Panc1 (cell line): ENCODE results near the gene GMCL2.

Experiments used
- POLR2AphosphoS5 ChIP-seq: IDR thresholded peaks from 2 replicates; pipeline ENCODE4 v1.6.1; 2012; ENCODE audit warnings: mild to moderate bottlenecking, low read depth, low read length, moderate library complexity
- TF ChIP-seq, protein P1 (sequence below), 2 experiments: IDR thresholded peaks; 2 replicates each; pipeline ENCODE4 v1.6.1; 2011 to 2012; ENCODE audit warnings: low read depth in 2 of 2, control low read depth in 1 of 2, low read length in 1 of 2, mild to moderate bottlenecking in 1 of 2, moderate library complexity in 1 of 2; ENCODE audit not compliant: insufficient read depth in 1 of 2

DNA sequence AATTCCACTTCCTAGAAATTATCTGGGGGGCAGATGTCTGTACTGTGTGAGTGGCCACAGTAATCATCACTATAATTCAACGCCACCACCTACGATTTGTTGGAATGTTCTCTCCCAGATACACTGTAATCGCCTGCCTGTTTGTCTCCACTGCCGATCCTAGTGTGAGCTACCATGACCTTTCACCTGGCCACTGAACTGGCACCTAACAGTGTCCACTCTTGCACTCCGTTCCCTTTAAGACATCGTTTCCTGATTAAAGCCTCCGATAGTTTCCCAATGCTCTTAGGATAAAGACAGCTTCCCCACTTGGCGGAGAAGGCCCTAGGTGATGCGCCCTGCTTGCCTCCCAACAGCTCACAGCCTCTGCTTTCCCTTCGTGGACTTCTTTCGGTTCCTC, 41.4 kb upstream of the GMCL2 start:
- TF ChIP-seq, protein P1, sequence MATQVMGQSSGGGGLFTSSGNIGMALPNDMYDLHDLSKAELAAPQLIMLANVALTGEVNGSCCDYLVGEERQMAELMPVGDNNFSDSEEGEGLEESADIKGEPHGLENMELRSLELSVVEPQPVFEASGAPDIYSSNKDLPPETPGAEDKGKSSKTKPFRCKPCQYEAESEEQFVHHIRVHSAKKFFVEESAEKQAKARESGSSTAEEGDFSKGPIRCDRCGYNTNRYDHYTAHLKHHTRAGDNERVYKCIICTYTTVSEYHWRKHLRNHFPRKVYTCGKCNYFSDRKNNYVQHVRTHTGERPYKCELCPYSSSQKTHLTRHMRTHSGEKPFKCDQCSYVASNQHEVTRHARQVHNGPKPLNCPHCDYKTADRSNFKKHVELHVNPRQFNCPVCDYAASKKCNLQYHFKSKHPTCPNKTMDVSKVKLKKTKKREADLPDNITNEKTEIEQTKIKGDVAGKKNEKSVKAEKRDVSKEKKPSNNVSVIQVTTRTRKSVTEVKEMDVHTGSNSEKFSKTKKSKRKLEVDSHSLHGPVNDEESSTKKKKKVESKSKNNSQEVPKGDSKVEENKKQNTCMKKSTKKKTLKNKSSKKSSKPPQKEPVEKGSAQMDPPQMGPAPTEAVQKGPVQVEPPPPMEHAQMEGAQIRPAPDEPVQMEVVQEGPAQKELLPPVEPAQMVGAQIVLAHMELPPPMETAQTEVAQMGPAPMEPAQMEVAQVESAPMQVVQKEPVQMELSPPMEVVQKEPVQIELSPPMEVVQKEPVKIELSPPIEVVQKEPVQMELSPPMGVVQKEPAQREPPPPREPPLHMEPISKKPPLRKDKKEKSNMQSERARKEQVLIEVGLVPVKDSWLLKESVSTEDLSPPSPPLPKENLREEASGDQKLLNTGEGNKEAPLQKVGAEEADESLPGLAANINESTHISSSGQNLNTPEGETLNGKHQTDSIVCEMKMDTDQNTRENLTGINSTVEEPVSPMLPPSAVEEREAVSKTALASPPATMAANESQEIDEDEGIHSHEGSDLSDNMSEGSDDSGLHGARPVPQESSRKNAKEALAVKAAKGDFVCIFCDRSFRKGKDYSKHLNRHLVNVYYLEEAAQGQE (IDR thresholded peaks at IDR 0.05; ENCODE audit: insufficient read depth in 1 of 2, low read depth in 2 of 2, low read length in 1 of 2) = no peak
- TF ChIP-seq POLR2AphosphoS5 = no peak
